ENCODE results near the gene EIF4A3. TPM values are rescaled to one million over a fixed set of nuclear protein-coding genes. Genes with fewer than 3 reads are reported as not detected.
A peak's percentile ranks its signal among the peaks of the same experiment; 100 is the strongest.

Gene EIF4A3
- polyA plus RNA-seq, 6 donors from 2014 or later: 57.1 to 75.2 (median 64.0) TPM

GRCh38 chr17:80183581-80184422, 36.9 kb upstream of the EIF4A3 start:
- Mint-ChIP-seq H3K27ac (no peak overlapping the region), H3K4me3 (no peak overlapping the region), H3K27me3 (peaks cover 0 to 15% (median 11%) of the 10 kb centered on the region in 3 donors), H3K9me3 (no peaks in the 10 kb centered on the region), H3K36me3 (no peaks in the 10 kb centered on the region), H3K4me1 (no peaks in the 10 kb centered on the region)
- DNase-seq (no peak), ATAC-seq (ENCODE audit: low read depth in 2 of 2) (no peak)

DNA sequence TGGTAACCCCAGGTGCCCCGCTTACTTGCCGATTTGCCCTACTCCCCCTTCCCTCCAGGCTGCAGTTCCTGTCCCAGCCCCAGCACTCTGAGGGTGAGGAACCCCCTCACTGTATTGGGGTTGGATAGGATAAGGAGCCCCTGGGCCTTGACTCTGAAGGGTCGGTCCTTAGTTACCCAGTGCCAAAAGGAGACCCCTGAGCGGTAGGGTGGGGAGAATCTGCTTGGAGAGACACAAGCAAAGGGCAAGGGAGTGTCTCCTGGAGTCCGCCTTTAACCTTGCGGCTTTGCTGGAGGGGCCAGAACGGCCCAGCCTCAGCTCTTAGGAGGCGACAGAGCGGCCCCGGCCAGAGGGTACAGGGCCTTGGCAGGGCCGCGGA, 35.9 kb upstream of the EIF4A3 start:
- Mint-ChIP-seq H3K36me3 (no peaks in the 10 kb centered on the region), H3K9me3 (no peaks in the 10 kb centered on the region), H3K27ac (no peak overlapping the region), H3K4me1 (no peaks in the 10 kb centered on the region), H3K27me3 (peaks cover 0 to 15% (median 11%) of the 10 kb centered on the region in 3 donors), H3K4me3 (peak overlapping the region in 1 of 8 donors; percentile 47)
- ATAC-seq (ENCODE audit: low read depth in 2 of 2) (no peak), DNase-seq (no peak)

DNA sequence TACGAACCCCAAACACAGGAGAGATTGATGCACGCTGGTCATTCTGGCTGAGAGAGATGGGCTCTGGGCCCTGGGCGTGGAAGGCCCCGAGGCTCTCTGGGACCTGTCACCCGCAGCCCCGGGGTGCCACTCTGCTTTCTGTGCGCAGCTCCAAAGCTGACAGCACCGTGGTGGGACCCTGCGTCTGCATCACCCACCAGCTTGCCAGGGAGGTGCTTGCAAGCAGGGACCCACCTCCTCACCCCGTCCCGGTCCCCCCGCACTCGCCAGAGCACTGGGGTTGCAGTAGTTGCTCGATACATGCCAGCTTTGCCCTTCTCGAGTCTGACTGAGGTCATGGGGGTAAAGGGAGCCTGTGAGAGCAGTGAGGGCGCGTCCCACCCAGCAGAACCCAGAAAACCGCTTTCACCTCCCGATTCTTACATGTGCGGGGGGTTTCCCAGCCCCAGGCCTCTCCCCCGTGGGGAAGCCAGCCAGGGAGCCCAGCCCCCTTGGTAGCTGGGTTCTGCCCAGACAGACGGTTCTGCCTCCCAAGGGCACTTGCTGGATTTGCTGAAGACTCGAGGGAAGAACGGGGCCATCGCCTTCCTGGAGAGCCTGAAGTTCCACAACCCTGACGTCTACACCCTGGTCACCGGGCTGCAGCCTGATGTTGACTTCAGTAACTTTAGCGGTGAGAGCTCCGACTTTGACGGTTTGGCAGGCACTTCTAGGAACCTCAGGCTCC, 35.4 kb upstream of the EIF4A3 start:
- DNase-seq (no peak), ATAC-seq (ENCODE audit: low read depth in 2 of 2) (no peak)
- Mint-ChIP-seq H3K4me1 (no peaks in the 10 kb centered on the region), H3K36me3 (no peaks in the 10 kb centered on the region), H3K27me3 (peaks cover 0 to 15% (median 11%) of the 10 kb centered on the region in 3 donors), H3K27ac (no peak overlapping the region), H3K4me3 (no peak overlapping the region), H3K9me3 (no peaks in the 10 kb centered on the region)

DNA sequence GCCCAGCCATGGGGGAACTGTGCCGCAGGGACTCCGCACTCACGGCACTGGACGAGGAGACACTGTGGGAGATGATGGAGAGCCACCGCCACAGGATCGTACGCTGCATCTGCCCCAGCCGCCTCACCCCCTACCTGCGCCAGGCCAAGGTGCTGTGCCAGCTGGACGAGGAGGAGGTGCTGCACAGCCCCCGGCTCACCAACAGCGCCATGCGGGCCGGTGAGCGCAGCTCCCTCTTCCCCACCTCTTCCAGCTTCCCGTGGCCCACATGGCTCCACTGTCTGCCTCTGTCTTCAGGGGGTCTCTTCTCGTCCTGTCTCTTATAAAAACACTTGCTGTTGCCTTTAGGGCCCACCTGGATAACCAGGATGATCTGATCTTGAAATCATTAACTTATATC, 34.5 kb upstream of the EIF4A3 start:
- peaks cover 0 to 15% (median 11%) of the 10 kb centered on the region in 3 donors for H3K27me3 Mint-ChIP-seq
- H3K9me3 Mint-ChIP-seq: no peaks in the 10 kb centered on the region
- H3K27ac Mint-ChIP-seq: no peak overlapping the region
- H3K4me1 Mint-ChIP-seq: no peaks in the 10 kb centered on the region
- no peak overlapping the region for H3K4me3 Mint-ChIP-seq
- H3K36me3 Mint-ChIP-seq: no peaks in the 10 kb centered on the region
- no peak for DNase-seq
- ATAC-seq (ENCODE audit: low read depth in 2 of 2): no peak

DNA sequence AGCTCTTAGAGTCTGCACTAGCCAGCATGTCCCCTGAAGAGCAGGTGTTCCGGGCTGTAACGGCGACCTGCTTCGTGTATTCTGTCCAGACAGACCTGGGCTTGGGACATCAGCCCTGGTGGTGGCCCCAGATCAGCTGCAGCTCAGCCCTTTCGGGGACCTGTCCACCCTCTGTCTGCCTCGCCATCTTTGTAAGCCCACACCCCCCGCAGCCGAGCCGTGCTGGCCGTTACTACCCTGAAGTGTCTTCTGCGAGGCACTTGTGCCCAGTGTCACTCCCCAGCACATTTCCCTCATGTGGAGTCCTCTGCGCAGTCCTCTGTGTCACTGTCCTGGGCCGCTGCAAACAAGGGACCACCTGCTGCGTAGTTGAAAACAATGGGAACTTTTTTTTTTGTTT, 33.3 kb upstream of the EIF4A3 start:
- ATAC-seq (ENCODE audit: low read depth in 2 of 2) (no peak), DNase-seq (no peak)
- no peaks in the 10 kb centered on the region for H3K4me1 Mint-ChIP-seq
- peaks cover 0 to 19% (median 11%) of the 10 kb centered on the region in 3 donors for H3K27me3 Mint-ChIP-seq
- H3K9me3 Mint-ChIP-seq: no peaks in the 10 kb centered on the region
- H3K27ac Mint-ChIP-seq: no peak overlapping the region
- no peaks in the 10 kb centered on the region for H3K36me3 Mint-ChIP-seq
- H3K4me3 Mint-ChIP-seq: no peak overlapping the region

GRCh38 chr17:80177986-80178595, 31.2 kb upstream of the EIF4A3 start:
- DNase-seq: no peak
- Mint-ChIP-seq H3K36me3 (no peaks in the 10 kb centered on the region), H3K27me3 (peaks cover 0 to 15% (median 11%) of the 10 kb centered on the region in 3 donors), H3K27ac (no peak overlapping the region), H3K9me3 (no peaks in the 10 kb centered on the region), H3K4me1 (no peaks in the 10 kb centered on the region), H3K4me3 (no peak overlapping the region)
- no peak for ATAC-seq (ENCODE audit: low read depth in 2 of 2)

DNA sequence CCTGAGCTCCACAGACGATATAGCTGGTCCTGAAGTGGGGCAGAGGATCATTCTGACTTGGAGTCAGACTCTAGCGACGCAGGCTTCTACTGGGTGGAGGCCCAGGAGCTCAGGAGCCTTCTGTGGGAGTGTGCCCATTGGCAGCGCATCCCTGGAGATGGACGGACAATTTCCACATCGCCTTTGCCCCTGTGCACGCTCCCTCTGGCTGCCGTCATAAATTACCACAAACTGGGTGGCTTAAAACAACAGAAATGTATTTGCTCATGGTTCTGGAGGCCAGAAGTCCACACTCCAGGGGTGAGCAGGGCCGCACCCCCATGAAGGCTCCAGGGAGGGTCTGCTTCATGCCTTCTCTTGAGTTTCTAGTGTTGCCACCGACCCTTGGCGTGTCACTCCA, 29.8 kb upstream of the EIF4A3 start:
- Mint-ChIP-seq H3K27ac (no peak overlapping the region), H3K4me3 (peak overlapping the region in 1 of 8 donors; percentile 35), H3K9me3 (no peaks in the 10 kb centered on the region), H3K27me3 (peaks cover 0 to 13% (median 6%) of the 10 kb centered on the region in 3 donors), H3K36me3 (no peaks in the 10 kb centered on the region), H3K4me1 (no peaks in the 10 kb centered on the region)
- ATAC-seq (ENCODE audit: low read depth in 2 of 2) (no peak), DNase-seq (no peak)

- no peak for ATAC-seq (ENCODE audit: low read depth in 2 of 2)
- no peak for DNase-seq
- peaks cover 0 to 3% (median 0%) of the 10 kb centered on the region in 7 donors for H3K9me3 Mint-ChIP-seq
- no peak overlapping the region for H3K4me3 Mint-ChIP-seq
- H3K36me3 Mint-ChIP-seq: peaks cover 0 to 3% of the 10 kb centered on the region in 2 donors
- H3K27ac Mint-ChIP-seq: no peak overlapping the region
- H3K4me1 Mint-ChIP-seq: no peaks in the 10 kb centered on the region
- peaks cover 0 to 9% (median 4%) of the 10 kb centered on the region in 3 donors for H3K27me3 Mint-ChIP-seq
Measured at GRCh38 chr17:80173916-80174315, 27.0 kb upstream of the EIF4A3 start.

DNA sequence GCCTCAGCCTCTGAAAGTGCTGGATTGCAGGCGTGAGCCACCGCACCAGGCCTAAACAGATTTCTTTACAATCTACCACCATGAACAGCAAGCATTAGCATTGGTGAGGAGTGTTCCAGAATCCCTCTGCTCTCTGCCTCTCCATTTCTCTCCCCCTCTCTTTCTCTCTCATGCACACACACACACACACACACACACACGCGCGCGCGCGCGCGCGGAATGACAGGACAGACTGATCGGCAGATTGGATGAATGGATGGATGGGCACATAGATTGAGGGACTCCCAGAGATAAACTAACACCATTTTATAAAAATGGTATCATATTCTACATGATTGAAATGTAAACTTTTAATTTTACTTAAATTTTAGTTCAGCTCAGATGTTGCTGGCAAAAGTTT, 26.2 kb upstream of the EIF4A3 start:
- peaks cover 0 to 9% (median 8%) of the 10 kb centered on the region in 3 donors for H3K27me3 Mint-ChIP-seq
- H3K9me3 Mint-ChIP-seq: peaks cover 0 to 5% (median 0%) of the 10 kb centered on the region in 7 donors
- DNase-seq (no peak), ATAC-seq (ENCODE audit: low read depth in 2 of 2) (no peak)
- peaks cover 0 to 4% of the 10 kb centered on the region in 2 donors for H3K36me3 Mint-ChIP-seq
- no peak overlapping the region for H3K27ac Mint-ChIP-seq
- H3K4me1 Mint-ChIP-seq: no peaks in the 10 kb centered on the region
- no peak overlapping the region for H3K4me3 Mint-ChIP-seq

- peaks cover 0 to 9% (median 8%) of the 10 kb centered on the region in 3 donors for H3K27me3 Mint-ChIP-seq
- no peak for DNase-seq
- H3K4me1 Mint-ChIP-seq: no peaks in the 10 kb centered on the region
- H3K9me3 Mint-ChIP-seq: peaks cover 0 to 5% (median 0%) of the 10 kb centered on the region in 7 donors
- no peak overlapping the region for H3K4me3 Mint-ChIP-seq
- peaks cover 0 to 4% of the 10 kb centered on the region in 2 donors for H3K36me3 Mint-ChIP-seq
- no peak for ATAC-seq (ENCODE audit: low read depth in 2 of 2)
- no peak overlapping the region for H3K27ac Mint-ChIP-seq
Measured at GRCh38 chr17:80171681-80172080, 24.8 kb upstream of the EIF4A3 start.

DNA sequence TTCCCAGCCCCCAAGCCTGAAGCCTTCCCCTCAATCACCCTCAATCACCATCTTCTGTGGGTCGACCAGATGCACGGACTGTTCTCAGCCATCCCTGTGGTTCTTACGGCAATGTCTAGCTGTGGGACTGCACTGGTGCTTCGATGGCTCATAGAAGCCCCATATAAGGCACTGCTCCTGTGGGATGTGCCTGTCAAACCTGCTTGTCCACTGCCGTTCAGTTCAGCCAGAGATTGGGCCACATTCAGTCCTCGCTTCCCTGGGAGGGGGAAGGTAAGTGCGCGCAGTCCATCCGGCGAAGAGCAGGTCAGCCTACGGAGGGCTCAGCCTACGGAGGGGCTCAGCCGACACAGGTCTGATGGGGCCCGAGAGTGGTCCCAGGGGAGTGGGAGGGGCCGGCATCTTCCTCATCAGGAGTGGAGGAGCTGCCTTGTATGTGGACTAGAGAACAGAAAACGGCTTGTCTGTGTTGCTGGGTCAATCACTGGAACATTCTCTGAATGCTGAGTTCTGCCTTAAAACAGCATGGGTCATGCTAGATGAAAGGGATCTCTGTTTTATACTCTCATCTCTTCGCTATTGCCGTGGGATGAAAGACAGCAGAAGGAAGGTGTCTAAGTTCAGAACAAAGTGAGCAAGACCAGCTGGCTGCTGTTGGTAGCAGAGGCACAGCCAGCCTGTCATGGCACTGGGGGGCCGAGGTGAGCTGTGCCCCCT, 23.0 kb upstream of the EIF4A3 start, which contains the start of gene CARD14:
CARD14 (plus strand) TSS at position 247 of the 717 bp plus-strand sequence. CDS start 11,409 bp downstream, outside the sequence.
- H3K4me3 Mint-ChIP-seq: no peak within 1 kb of the TSS
- H3K27me3 Mint-ChIP-seq: peaks cover 0 to 8% (median 5%) of the 10 kb centered on the region in 3 donors
- ATAC-seq (ENCODE audit: low read depth in 2 of 2) (no peak), DNase-seq (no peak)
- peaks cover 0 to 5% (median 0%) of the 10 kb centered on the region in 7 donors for H3K9me3 Mint-ChIP-seq
- peaks cover 0 to 4% of the 10 kb centered on the region in 2 donors for H3K36me3 Mint-ChIP-seq
- H3K4me1 Mint-ChIP-seq: no peaks in the 10 kb centered on the region
- peak within 1 kb of the TSS in 4 of 6 donors; percentile 15 to 89 (median 48) for H3K27ac Mint-ChIP-seq

DNA sequence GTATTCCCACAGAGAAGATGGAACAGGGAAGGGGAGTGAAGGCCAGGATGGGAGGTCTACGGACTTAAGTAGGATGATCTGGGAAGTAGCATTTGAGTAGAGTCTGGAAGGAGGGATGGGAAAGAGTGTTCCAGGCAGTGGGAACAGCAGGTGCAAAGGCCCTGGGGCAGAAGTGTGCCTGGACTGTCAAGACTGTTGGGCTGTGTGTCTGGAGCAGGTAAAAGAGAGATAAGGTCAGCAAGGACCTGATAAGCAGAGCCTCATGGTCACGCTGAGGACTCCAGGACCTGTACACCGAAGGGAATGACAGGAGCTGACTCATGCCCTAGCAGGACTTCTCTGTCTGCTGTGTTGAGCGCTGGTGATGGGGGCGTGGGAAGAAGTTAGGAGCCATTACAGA, 22.2 kb upstream of the EIF4A3 start:
- DNase-seq: no peak
- H3K4me3 Mint-ChIP-seq: no peak overlapping the region
- ATAC-seq (ENCODE audit: low read depth in 2 of 2): no peak
- H3K9me3 Mint-ChIP-seq: peaks cover 0 to 5% (median 0%) of the 10 kb centered on the region in 7 donors
- peak overlapping the region in 1 of 6 donors; percentile 89 for H3K27ac Mint-ChIP-seq
- peaks cover 0 to 12% (median 5%) of the 10 kb centered on the region in 3 donors for H3K27me3 Mint-ChIP-seq
- no peaks in the 10 kb centered on the region for H3K4me1 Mint-ChIP-seq
- peaks cover 0 to 4% of the 10 kb centered on the region in 2 donors for H3K36me3 Mint-ChIP-seq

- DNase-seq: no peak
- Mint-ChIP-seq H3K27me3 (peaks cover 0 to 14% (median 5%) of the 10 kb centered on the region in 3 donors), H3K4me1 (no peaks in the 10 kb centered on the region), H3K27ac (no peak overlapping the region), H3K9me3 (peaks cover 0 to 5% (median 0%) of the 10 kb centered on the region in 7 donors), H3K4me3 (peak overlapping the region in 1 of 8 donors; percentile 44), H3K36me3 (peaks cover 0 to 4% of the 10 kb centered on the region in 2 donors)
- ATAC-seq (ENCODE audit: low read depth in 2 of 2): no peak
Measured at GRCh38 chr17:80168371-80168770, 21.4 kb upstream of the EIF4A3 start.
